DOHH2 (cell line): ENCODE measurements around the gene DPP6.

Source experiments
- EZH2phosphoT487 ChIP-seq: fragments of 200-600 bp; sonication (generic); IDR thresholded peaks from 2 replicates; pipeline ENCODE4 v1.6.1; 2017; ENCODE audit warnings: borderline replicate concordance, mild to moderate bottlenecking, antibody characterized with exemption, low read length, moderate library complexity, mixed read lengths
- TF ChIP-seq, protein P1 (sequence below): fragments of 200-600 bp; sonication (generic); IDR thresholded peaks from one replicate; pipeline ENCODE4 v1.5.1; 2014; ENCODE audit warnings: antibody characterized with exemption, mild to moderate bottlenecking, low read depth, low read length; ENCODE audit not compliant: poor library complexity, severe bottlenecking

- TF ChIP-seq, protein P1, sequence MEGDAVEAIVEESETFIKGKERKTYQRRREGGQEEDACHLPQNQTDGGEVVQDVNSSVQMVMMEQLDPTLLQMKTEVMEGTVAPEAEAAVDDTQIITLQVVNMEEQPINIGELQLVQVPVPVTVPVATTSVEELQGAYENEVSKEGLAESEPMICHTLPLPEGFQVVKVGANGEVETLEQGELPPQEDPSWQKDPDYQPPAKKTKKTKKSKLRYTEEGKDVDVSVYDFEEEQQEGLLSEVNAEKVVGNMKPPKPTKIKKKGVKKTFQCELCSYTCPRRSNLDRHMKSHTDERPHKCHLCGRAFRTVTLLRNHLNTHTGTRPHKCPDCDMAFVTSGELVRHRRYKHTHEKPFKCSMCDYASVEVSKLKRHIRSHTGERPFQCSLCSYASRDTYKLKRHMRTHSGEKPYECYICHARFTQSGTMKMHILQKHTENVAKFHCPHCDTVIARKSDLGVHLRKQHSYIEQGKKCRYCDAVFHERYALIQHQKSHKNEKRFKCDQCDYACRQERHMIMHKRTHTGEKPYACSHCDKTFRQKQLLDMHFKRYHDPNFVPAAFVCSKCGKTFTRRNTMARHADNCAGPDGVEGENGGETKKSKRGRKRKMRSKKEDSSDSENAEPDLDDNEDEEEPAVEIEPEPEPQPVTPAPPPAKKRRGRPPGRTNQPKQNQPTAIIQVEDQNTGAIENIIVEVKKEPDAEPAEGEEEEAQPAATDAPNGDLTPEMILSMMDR = no peak
- TF ChIP-seq EZH2phosphoT487 = no peak
Observed at GRCh38 chr7:154917808-154918160, 865.6 kb downstream of the DPP6 start.
